Parietal lobe (tissue), 1 donor: ENCODE results near the gene HDAC7. TPM values are rescaled to one million over a fixed set of nuclear protein-coding genes. Genes with fewer than 3 reads are reported as not detected.

Source experiments
- total RNA-seq: library from RNA; depleted of rRNA; stranded (reverse); fragments of >200 nt; gene quantifications from one replicate; pipeline ENCODE4 v1.2.3, GENCODE V29; 2014

Gene HDAC7
- total RNA-seq = 18.5 TPM

DNA sequence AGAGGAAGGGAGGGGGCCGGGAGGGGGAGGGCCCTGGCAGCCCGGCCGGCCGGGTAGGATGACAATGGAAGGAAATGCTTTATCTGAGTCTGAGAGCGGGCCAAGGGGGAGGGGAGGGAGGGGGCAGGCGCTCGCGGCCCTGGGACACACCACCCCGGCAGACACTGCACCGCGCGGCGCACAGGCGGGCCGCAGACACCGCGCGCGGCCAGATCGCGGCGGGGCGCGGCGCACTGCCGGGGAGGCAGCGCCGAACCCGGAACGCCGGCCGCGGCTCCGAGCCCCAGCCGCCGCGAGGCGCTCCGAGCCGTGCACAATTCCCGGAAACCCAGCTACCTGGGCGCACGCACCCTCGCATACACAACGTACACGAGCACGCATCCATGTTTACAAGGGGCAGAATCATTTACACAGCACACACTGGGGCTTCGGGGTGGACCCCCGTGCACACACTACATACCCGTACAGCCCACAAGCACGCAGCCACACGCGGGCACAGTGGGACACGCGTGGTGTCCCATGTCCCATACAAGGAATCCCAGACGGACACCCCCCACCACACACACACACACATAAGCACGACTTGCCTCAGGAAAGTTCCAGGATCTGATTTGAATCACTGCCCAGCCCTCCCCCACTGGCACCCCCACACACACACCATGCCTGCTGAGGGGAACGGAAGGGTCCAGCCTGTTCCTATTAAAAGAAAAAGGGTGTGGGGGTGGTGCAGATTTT, at the start of gene HDAC7:
Gene HDAC7, minus strand, starts transcription at position 8 of the 735 bp plus-strand sequence. CDS start 118 bp downstream, outside the sequence.

DNA sequence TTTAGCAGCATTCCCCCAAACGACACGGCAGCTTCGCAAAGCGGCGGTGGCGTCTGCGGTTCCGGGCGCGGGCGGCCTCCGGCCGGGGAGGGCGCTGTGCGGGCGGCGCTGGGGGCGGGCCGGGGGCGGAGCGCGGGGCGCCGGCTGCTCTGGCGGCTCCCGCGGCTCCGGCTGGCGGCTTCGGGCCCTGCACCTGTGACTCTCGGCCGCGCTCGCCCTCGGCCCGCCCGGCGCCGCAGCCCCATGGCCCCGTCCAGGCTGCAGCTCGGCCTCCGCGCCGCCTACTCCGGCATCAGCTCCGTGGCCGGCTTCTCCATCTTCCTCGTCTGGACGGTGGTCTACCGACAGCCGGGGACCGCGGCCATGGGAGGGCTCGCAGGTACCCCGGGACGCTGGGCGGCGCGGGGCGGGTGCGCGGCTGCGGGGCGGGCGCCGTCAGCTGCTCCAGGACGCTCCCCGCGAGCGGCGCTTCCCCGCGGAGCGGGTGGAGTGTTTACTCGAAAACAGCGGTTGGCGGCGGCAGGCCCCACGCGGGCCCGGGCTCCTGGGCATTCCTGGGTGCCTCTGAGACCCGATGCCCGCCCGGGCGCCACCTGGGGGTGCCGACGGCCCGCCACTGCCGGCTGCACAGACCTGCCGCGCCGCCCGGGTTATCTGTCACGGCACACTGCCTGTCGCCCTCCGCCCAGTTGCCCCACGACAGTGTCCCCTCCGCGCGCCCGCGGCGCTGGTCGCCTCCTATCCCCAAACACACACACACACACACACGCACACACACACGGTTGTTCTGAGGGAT, 46.4 kb downstream of the HDAC7 start, which contains the start of gene SLC48A1:
Gene SLC48A1, plus strand, starts transcription at position 177 of the 796 bp plus-strand sequence. Its CDS starts 67 bp downstream, at position 244.

GRCh38 chr12:47758834-47759690, 60.6 kb downstream of the HDAC7 start, which contains the start of gene RAPGEF3:
Gene RAPGEF3, minus strand, starts transcription at chr12:47758880. Its CDS starts 324 bp downstream, at chr12:47758556.

Other genes starting within 250 kb of the HDAC7 start
- gene RPAP3, start 113.9 kb downstream of the HDAC7 start, total RNA-seq = 27.5 TPM
- gene ENDOU, start 94.4 kb downstream of the HDAC7 start, total RNA-seq = not detected
- 17.5 TPM for gene RAPGEF3, start 61.0 kb downstream of the HDAC7 start, total RNA-seq
- gene SLC48A1, start 46.7 kb downstream of the HDAC7 start, total RNA-seq = 8.1 TPM
- not detected for gene VDR, start 85.1 kb upstream of the HDAC7 start, total RNA-seq
- 86.7 TPM for gene TMEM106C, start 143.7 kb upstream of the HDAC7 start, total RNA-seq
- gene COL2A1, start 184.6 kb upstream of the HDAC7 start, total RNA-seq = 0.31 TPM